NCI-H2029 treated with DMSO at 0.1 percent for 48 hours (cell line): ENCODE results near the gene HUNK.
"Not testable (repeated sequence)": the region's sequence is repeated elsewhere in the genome, so short reads cannot be mapped to it uniquely, and the experiment has no call there.

Experiments used
- DNase-seq: peaks from one replicate; lab custom pipeline; 2025; lab: John Stamatoyannopoulos, UW

Gene HUNK

GRCh38 chr21:31999810-32000468 lies 127.1 kb downstream of the HUNK start:
- DNase-seq: no peak

GRCh38 chr21:32001390-32001789 lies 128.6 kb downstream of the HUNK start:
- no peak for DNase-seq

GRCh38 chr21:32003411-32003810 lies 130.6 kb downstream of the HUNK start:
- DNase-seq: no peak

GRCh38 chr21:32004291-32004690 lies 131.5 kb downstream of the HUNK start:
- no peak for DNase-seq

- no peak for DNase-seq
These were observed 134.6 kb downstream of the HUNK start for GRCh38 chr21:32007456-32007855.

- no peak for DNase-seq
These were observed 135.9 kb downstream of the HUNK start for GRCh38 chr21:32008714-32009113.

- no peak for DNase-seq
These were observed 136.4 kb downstream of the HUNK start for GRCh38 chr21:32009263-32009662.

GRCh38 chr21:32015461-32016139 lies 142.8 kb downstream of the HUNK start:
- no peak for DNase-seq

GRCh38 chr21:32018381-32018780 lies 145.6 kb downstream of the HUNK start:
- DNase-seq: no peak

- no peak for DNase-seq
These were observed 147.7 kb downstream of the HUNK start for GRCh38 chr21:32020564-32020963.

- no peak for DNase-seq
These were observed 148.6 kb downstream of the HUNK start for GRCh38 chr21:32021319-32021994.

- DNase-seq: no peak
These were observed 149.3 kb downstream of the HUNK start for GRCh38 chr21:32022146-32022545.

- DNase-seq: no peak
These were observed 157.4 kb downstream of the HUNK start for GRCh38 chr21:32030146-32030652.

GRCh38 chr21:32034850-32035249 lies 162.0 kb downstream of the HUNK start:
- no peak for DNase-seq

- DNase-seq: no peak
These were observed 162.8 kb downstream of the HUNK start for GRCh38 chr21:32035617-32036016.

GRCh38 chr21:32036756-32037155 lies 163.9 kb downstream of the HUNK start:
- no peak for DNase-seq

- not testable (repeated sequence) for DNase-seq
These were observed 165.9 kb downstream of the HUNK start for GRCh38 chr21:32038751-32039150.

GRCh38 chr21:32043458-32043857 lies 170.6 kb downstream of the HUNK start:
- DNase-seq: no peak

- no peak for DNase-seq
These were observed 171.7 kb downstream of the HUNK start for GRCh38 chr21:32044205-32045180.

- DNase-seq: no peak
These were observed 173.4 kb downstream of the HUNK start for GRCh38 chr21:32046191-32046590.

GRCh38 chr21:32048353-32048752 lies 175.5 kb downstream of the HUNK start:
- no peak for DNase-seq
